ENCODE results near the gene EHD4. TPM values are rescaled to one million over a fixed set of nuclear protein-coding genes. Genes with fewer than 3 reads are reported as not detected.
A peak's percentile ranks its signal among the peaks of the same experiment; 100 is the strongest.

Gene EHD4
- 32.0 TPM for total RNA-seq

DNA sequence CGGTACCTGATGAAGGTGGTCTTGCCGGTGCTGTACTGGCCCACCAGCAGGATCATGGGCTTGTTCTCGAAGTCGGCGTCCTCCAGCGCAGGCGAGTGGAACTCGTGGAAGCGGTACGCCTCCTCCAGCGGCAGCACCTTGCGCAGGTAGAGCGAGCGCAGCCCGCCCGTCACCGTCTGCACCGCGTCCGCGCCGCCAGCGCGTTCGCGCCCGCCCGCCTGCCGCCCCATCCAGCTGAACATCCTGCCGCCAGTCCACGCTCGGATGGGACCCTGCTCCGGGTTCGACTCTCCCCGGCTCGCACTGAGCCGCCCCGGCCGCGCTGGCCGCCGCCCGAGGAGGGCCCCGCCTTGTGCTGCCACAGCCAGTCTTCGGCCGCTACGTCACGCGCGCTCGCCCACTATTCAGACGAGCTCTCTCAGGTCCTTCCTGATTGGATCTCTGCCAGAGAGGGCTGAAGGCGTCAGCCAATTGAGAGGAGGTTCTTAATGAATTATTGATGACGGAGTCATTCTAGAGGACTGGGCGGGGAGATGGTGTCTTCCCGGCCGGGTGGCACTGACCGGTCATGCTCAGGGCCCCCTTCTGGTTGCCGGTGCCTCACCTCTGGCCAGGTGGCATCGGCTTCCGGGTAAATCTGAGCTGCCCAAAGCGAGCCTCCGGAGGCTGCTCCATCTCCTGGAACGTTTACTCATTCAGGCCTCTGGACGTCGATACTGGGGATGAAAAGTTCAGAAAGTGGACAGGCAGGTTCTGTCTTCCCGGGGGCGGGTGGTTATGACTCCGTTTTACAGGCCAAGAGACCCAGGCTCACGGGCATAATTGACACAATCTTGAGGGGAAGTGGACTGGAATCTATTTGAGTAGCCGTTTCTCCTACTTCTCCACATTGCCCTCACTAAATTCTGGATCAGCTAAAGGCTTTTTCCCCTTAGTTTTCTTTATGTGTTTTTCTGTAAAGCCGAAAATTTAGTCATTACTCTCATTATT, at the start of gene EHD4:
Gene EHD4 (minus strand): TSS at position 305 of the 990 bp plus-strand sequence. CDS start 63 bp downstream, at position 242.
- peak; percentile 95 for ATAC-seq

DNA sequence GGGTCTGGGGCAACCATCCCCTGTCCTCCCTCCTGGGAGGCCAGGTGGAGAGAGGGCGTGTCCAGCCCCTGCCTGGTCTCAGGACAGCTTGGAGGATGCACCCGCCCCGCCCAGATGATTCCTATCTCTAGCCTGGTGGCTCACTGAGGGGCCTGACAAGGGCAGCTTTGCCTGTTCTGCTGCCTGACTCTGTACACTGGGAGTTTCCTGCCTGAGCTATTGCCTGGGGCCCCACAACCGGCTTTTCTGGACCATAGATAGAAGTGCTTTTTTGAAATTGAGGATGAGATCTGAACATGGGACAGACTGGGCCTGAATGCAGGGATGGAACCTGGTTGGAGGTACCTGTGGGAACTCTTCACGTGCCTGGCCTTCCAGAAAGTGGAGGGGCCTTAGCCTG, 49.2 kb upstream of the EHD4 start:
- ATAC-seq: peak; percentile 77

DNA sequence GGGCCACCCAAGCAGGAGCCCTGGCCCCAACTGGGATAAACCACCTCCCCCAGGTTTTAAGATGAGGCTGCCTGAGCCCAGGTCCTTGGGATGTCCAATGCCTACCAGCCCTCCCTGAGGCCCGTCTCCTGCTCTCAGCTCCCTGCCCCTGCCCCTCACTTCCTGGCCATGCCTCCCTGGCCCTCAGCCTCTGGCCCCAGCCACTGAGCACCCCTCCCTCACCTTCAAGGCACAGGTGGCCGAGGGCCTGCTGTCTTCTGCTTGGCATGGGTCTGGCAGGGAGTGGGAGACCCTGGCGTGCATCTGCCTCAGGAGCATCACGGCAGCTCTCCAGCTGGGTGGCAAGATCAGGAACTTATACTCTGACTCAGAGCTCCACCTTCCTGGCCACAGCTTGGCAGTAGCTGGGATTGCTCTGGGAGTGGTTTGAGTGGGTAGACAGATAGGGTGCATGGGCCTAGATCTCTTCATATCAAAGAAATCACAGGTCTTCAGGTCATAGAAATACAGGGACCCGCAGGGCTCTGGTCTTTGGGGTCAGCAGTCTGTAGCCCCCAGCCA, 48.4 kb upstream of the EHD4 start, which contains the start of gene PLA2G4E:
Gene PLA2G4E (minus strand): TSS at position 330 of the 561 bp plus-strand sequence. CDS start 12 bp downstream, at position 318.
- peak; percentile 84 for ATAC-seq

DNA sequence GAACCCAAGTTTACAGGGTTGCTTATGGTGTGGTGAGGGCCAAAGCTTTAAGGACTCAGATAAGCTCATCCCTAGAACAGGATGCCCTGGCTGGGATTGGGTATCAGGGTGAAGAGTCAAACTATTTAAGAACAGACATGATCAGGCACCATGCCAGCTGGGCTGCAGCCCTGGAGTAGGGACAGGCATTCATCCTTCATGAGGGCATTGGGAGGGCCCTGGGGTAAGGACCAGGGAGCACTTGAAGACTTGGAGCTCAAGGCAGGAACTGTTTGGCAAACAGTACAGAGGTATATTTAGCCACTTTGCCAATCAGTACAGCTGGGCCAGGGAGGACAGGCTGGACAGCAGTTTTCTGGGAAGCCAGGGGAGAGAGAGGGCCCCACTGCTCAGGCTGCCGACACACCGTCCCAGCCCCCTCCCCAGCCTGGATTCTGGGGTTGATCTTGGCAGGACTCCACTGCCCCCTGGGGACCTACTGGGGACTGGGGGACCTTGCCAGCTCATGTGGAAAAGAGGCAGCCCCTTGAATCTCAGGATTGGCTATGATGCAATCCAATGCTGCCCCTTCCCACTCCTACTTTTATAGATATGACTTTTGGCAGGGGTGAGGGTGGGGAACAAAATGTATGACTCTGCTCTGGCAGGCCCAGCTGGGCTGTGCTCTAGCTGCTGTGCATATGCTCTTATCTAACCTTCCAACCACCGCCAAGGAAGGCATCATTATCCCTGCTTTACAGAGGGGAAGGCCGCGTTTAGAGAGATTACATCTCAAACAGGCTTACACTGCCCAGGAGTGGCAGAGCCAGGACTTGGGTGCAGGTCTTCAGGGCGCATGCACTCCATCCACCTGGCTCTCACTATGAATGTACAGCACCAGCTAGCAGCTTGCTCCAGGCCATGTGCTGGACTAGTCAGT, 46.2 kb upstream of the EHD4 start:
- ATAC-seq: no peak

DNA sequence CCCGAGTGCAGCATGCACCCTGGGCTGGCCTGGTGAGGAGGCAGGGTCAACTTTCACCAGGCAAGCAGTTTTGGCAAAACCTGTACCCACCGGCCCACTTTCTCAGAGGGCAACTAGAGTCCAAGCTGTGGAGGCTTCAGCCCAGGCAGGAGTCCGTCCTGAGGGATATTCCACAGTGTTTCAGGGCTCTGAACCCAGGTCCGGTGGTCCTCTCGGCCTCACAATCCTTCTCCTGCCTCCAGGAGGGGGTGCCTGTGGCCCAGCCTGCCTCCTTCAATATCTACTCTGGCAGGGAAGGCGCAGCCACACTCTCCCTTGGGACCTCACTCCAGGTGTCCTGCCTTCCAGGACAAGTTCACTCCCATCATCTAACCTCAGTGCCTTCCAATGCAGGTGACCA, 44.6 kb upstream of the EHD4 start:
- ATAC-seq: no peak

- no peak for ATAC-seq
Measured at GRCh38 chr15:42014406-42014805, 42.0 kb upstream of the EHD4 start.

DNA sequence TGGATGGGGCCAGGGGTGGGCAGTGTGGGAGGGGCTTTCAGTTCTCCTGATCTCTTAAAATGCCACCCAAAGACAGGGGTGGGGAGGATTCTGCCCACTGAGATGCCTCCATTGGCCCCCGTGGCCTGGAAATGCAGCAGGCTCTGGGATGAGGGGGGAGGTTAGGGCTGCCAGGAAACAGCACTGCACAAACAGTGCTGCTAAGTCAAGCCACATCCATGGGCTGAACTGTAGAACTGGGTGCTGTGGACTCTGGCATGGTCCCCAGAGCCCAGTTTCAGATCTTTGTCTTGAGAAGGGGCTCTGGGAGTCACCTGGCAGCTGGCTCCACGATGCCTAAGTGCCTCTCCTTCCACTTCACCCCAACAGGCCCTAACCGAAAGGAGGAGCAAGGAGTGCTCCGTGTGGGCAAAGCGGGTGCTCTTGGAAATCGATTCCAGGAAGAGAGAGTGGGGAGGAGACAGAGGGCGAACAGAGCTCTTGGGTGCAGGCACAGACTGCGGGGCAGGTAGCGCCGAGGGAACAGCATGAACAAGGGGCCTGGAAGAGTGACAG, 40.6 kb upstream of the EHD4 start:
- ATAC-seq: no peak

GRCh38 chr15:42012241-42012640, 39.9 kb upstream of the EHD4 start:
- ATAC-seq: peak; percentile 7

DNA sequence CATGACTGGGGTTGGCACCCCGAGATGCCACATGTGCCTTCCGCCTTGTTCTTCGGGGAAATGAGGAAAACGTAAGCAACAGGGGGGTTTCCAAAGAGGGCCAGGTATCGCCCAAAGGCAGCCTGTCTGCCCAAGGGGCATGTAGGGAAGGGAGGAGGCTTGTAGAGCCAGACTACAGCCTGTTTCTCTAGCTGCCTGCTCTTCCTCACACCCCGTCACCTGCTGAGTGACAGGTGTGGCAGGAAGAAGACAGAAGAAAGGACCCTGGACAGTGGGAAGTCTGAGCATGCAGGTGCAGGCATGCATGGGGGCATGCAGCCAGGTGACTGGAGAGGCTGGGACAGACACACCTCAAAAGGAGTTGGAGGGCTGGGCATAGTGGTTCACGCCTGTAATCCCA, 38.7 kb upstream of the EHD4 start:
- peak; percentile 92 for ATAC-seq

DNA sequence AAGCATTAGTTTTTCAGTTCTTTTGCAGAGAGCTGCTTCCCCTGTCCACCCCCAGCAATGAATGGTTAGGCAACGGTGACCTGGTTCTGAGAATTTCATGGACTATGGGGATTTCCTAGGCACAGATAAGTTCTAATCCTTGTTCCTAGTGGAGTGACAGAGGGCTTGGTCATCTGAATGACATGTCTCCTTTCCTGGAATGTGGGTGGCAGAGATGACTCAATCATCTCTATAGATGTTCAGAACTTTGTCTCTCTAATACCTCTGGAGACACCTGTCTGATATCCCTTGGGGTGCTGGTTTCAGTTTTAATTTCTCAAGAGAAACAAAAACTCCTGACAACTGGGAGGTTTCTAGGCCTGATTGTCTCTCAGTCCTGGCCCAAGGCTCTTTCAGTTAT, 38.1 kb upstream of the EHD4 start:
- peak; percentile 77 for ATAC-seq

DNA sequence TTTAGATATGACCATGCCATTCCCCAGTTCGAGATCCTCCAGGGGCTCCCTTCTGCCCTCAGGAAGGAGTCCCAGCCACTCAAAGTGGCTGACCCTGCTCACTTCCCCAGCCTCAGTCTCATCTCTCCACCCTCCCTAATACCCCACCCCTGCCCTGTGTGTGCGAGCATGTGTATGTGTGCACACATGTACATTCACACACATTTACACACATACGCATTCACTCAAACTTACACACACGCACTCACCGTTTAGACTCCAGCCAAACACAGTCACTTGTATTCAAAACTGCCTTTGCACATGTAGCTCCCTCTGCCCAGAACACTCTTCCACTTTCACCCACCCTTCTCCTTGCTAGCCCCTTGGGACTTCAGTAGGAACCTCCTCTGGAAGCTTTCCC, 37.1 kb upstream of the EHD4 start:
- ATAC-seq: no peak

- ATAC-seq: no peak
Measured at GRCh38 chr15:42009022-42009421, 36.7 kb upstream of the EHD4 start.

GRCh38 chr15:42007386-42007785, 35.0 kb upstream of the EHD4 start:
- no peak for ATAC-seq

DNA sequence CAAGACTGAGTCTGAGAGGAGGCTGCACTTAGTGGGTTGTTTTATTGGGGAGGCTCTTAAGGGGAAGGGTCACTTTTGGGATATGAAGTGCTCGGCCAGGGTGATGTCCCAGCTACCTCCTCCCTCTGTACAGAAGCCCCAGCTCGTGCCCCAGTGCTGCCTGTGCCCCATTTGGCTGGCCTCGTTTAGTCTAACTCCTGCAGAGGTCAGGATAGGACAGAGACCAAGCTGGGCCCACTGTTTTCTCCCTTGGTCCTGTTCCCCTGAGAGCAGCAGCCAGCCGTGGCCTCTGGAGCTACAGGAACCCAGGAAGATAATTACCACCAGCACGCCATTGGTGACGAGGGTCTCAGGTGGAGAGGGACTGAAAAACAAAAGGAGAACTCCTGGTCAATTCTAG, 30.0 kb upstream of the EHD4 start:
- ATAC-seq: no peak

DNA sequence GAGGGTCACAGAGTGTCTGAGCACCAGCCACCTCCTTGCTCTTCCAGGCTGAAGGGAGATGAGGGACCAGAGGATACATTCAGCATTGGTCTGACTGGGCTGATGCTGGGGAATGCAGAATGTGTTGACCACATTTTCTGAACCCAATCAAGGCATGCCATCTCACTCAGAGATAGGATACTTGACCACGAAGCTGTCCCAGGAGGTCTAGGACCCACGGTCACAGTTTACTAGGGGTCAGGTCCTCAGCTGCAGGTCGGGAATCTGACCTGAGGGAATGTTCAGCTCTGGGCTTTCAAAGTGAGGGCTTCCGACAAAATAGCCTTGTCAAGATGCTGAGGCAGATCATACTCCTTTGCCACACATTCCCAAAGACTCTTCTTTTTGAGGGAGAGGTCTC, 28.9 kb upstream of the EHD4 start:
- no peak for ATAC-seq

DNA sequence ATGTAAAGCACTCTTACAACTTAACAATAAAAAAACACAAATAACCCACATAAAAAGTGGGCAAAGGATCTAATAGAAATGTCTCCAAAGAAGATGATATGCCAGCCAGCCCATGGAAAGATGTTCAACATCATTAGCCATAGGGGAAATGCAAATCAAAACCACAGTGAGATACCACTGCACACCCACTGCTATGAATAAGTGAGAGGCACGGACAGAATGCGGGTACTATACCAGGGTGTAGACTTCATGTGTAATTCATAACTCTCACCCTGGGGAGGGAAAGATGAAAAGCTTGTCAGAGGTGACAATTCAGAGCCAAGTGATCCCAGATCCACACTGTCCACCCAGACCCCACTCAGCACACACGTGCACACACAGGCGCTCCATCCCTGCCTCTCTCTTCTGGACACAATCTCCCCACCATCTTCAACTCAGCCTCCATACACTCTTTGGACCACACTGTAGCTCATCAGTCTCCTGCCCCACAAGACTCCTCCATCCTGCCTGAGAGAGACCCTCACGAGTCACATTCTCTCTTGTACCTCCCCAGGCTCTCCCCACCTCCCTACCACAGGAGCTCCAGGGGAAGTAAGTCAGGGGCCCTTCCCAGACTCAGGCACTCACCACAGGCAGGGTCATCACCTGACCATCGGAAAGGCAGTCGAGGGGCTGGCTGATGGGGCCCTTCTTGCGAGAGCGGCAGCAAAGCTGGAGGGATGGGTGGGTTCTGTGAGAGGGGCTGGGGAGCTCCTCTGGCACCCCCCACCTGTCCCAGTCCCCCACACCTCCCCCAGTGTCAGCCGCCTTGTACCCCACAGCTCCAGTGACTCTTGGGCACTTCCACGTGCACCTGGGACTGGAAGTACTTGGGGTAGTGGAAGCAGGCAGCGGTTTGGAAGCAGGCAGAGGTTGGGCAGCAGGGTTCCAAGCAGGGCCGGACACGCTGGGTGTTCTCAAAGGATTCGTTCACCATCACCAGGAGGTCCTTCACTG, 27.2 kb upstream of the EHD4 start:
- ATAC-seq: no peak

- ATAC-seq: no peak
Measured at GRCh38 chr15:41997845-41998244, 25.5 kb upstream of the EHD4 start.

DNA sequence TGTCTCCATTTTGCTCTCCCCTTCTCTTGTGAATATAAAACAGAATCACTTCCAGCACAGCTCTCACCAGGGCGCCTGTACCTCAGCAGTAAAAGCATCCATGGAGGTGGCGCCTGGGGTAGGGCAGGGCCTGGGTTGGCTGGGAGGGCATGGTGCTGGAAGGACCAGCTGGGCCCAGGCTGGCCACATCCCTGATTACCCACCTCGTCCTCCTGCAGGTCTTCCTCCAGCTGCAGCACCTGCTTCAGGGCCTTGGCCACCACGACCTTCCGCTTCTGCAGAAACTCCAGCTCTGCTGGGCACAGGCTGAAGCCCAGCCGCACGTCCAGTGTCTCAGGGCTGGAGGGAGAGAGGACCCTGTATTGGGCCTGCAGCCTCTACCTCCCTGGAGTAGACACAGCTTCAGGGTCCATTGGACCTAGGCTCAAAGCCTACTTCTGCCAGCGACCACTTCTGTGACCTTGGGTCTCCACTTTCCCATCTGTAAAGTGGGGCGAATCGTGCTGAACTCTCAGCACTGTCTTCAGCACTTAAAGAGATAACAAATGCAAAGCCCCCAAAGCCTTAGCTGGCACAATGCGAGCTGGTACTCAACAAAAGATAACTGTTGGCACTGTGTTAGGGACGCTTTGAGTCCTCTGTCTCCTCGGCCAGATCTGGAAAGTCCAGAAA, 24.7 kb upstream of the EHD4 start:
- no peak for ATAC-seq

- no peak for ATAC-seq
Measured at GRCh38 chr15:41996376-41996775, 24.0 kb upstream of the EHD4 start.

GRCh38 chr15:41995476-41995855, 23.1 kb upstream of the EHD4 start:
- ATAC-seq: no peak

Data from esophagus mucosa (tissue), 1 donor.